ENCODE measurements around the gene DENND2A. TPM values are rescaled to one million over a fixed set of nuclear protein-coding genes. Genes with fewer than 3 reads are reported as not detected.
A peak's percentile ranks its signal among the peaks of the same experiment; 100 is the strongest.

Gene DENND2A
- total RNA-seq, 4 donors from 2014 or later = 25.2 to 83.5 (median 46.5) TPM

- Histone ChIP-seq H3K9me3 (no peaks in the 10 kb centered on the region), H3K27ac (peak overlapping the region in 3 of 4 donors; percentile 69 to 76 (median 72)), H3K27me3 (no peaks in the 10 kb centered on the region), H3K36me3 (no peaks in the 10 kb centered on the region), H3K4me1 (peaks cover 0 to 37% (median 10%) of the 10 kb centered on the region in 3 donors), H3K4me3 (no peak overlapping the region)
- ATAC-seq = no peak
- 45 to 90% methylated on average over 6 to 12 of the region's 16 CpGs for WGBS, 2 donors (ENCODE audit: low coverage in 1 of 2)
- TF ChIP-seq POLR2A (IDR thresholded peaks at IDR 0.05) (no peak), POLR2AphosphoS5 (IDR thresholded peaks at IDR 0.05) (no peak), EP300 (IDR thresholded peaks at IDR 0.05) (no peak), CTCF (IDR thresholded peaks at IDR 0.05) (no peak)
Measured at GRCh38 chr7:140655511-140656408, 15.1 kb upstream of the DENND2A start.

GRCh38 chr7:140654661-140655060 lies 14.0 kb upstream of the DENND2A start:
- WGBS, 2 donors (ENCODE audit: low coverage in 1 of 2) = 94 to 98% methylated on average over 4 of the region's 4 CpGs
- Histone ChIP-seq H3K4me1 (peaks cover 0 to 37% (median 10%) of the 10 kb centered on the region in 3 donors), H3K27ac (no peak overlapping the region), H3K9me3 (no peaks in the 10 kb centered on the region), H3K27me3 (no peaks in the 10 kb centered on the region), H3K4me3 (no peak overlapping the region), H3K36me3 (no peaks in the 10 kb centered on the region)
- TF ChIP-seq CTCF (IDR thresholded peaks at IDR 0.05) = no peak
- no peak for TF ChIP-seq POLR2A (IDR thresholded peaks at IDR 0.05)
- TF ChIP-seq POLR2AphosphoS5 (IDR thresholded peaks at IDR 0.05) = no peak
- TF ChIP-seq EP300 (IDR thresholded peaks at IDR 0.05) = no peak
- ATAC-seq = no peak

GRCh38 chr7:140654109-140654387 lies 13.4 kb upstream of the DENND2A start:
- Histone ChIP-seq H3K36me3 (no peaks in the 10 kb centered on the region), H3K9me3 (no peaks in the 10 kb centered on the region), H3K4me3 (no peak overlapping the region), H3K27me3 (no peaks in the 10 kb centered on the region), H3K4me1 (peaks cover 0 to 37% (median 10%) of the 10 kb centered on the region in 3 donors), H3K27ac (peak overlapping the region in 1 of 4 donors; percentile 58)
- ATAC-seq = no peak
- no peak for TF ChIP-seq EP300 (IDR thresholded peaks at IDR 0.05)
- no peak for TF ChIP-seq POLR2A (IDR thresholded peaks at IDR 0.05)
- TF ChIP-seq POLR2AphosphoS5 (IDR thresholded peaks at IDR 0.05) = no peak
- TF ChIP-seq CTCF (IDR thresholded peaks at IDR 0.05) = no peak
- 37 to 41% methylated on average over 2 of the region's 2 CpGs for WGBS, 2 donors (ENCODE audit: low coverage in 1 of 2)

GRCh38 chr7:140653319-140654108 lies 12.9 kb upstream of the DENND2A start:
- peak; percentile 59 for ATAC-seq
- peak; percentile 87 to 96 (median 91) for TF ChIP-seq CTCF (IDR thresholded peaks at IDR 0.05)
- TF ChIP-seq POLR2AphosphoS5 (IDR thresholded peaks at IDR 0.05) = no peak
- TF ChIP-seq POLR2A (IDR thresholded peaks at IDR 0.05) = no peak
- no peak for TF ChIP-seq EP300 (IDR thresholded peaks at IDR 0.05)
- Histone ChIP-seq H3K27me3 (no peaks in the 10 kb centered on the region), H3K36me3 (no peaks in the 10 kb centered on the region), H3K4me3 (no peak overlapping the region), H3K27ac (peak overlapping the region in 2 of 4 donors; percentile 38 to 58), H3K4me1 (peaks cover 0 to 37% (median 10%) of the 10 kb centered on the region in 3 donors), H3K9me3 (no peaks in the 10 kb centered on the region)
- 9 to 17% methylated on average over 7 to 8 of the region's 15 CpGs for WGBS, 2 donors (ENCODE audit: low coverage in 1 of 2)

All from gastroesophageal sphincter (tissue), 4 donors.